Immature natural killer cell (primary cell): Measurements from ENCODE around the gene SRSF9. TPM values are rescaled to one million over a fixed set of nuclear protein-coding genes. Genes with fewer than 3 reads are reported as not detected.
"Not testable (repeated sequence)": the region's sequence is repeated elsewhere in the genome, so short reads cannot be mapped to it uniquely, and the experiment has no call there.

Source experiments
- DNase-seq, 3 donors: peaks; one replicate each; pipeline ENCODE4 v3.0.0; 2022; ENCODE audit warnings: mixed read lengths in 1 of 3
- H3K27ac Mint-ChIP-seq, 6 donors: one replicate each; pipeline ENCODE4 v1.8.0; 2020; ENCODE audit warnings: mixed read lengths in 6 of 6, mild to moderate bottlenecking in 5 of 6, inconsistent platforms in 4 of 6, moderate library complexity in 3 of 6
- H3K27me3 Mint-ChIP-seq, 3 donors: one replicate each; pipeline ENCODE4 v1.8.0; 2020 to 2021; ENCODE audit warnings: low read depth in 3 of 3, mild to moderate bottlenecking in 3 of 3, mixed read lengths in 3 of 3, moderate library complexity in 3 of 3, inconsistent platforms in 1 of 3
- H3K36me3 Mint-ChIP-seq, 3 donors: one replicate each; pipeline ENCODE4 v1.8.0; 2020; ENCODE audit warnings: mixed read lengths in 3 of 3, inconsistent platforms in 2 of 3, mild to moderate bottlenecking in 2 of 3
- H3K4me1 Mint-ChIP-seq, 2 donors: one replicate each; pipeline ENCODE4 v1.8.0; 2020; ENCODE audit warnings: inconsistent platforms in 2 of 2, mild to moderate bottlenecking in 2 of 2, mixed read lengths in 2 of 2, moderate library complexity in 1 of 2
- H3K4me3 Mint-ChIP-seq, 5 donors: one replicate each; pipeline ENCODE4 v1.8.0; 2020; ENCODE audit warnings: mild to moderate bottlenecking in 5 of 5, mixed read lengths in 5 of 5, inconsistent platforms in 3 of 5, moderate library complexity in 3 of 5
- H3K9me3 Mint-ChIP-seq, 6 donors: one replicate each; pipeline ENCODE4 v1.8.0; 2020; ENCODE audit warnings: mild to moderate bottlenecking in 6 of 6, mixed read lengths in 6 of 6, inconsistent platforms in 4 of 6, moderate library complexity in 3 of 6
- polyA plus RNA-seq, 3 donors: library from polyadenylated mRNA; unstranded; fragments of 300-500 nt; fragmentation: Illumina TruSeq; gene quantifications; one replicate each; pipeline ENCODE4 v1.2.3, GENCODE V29; 2021

Gene SRSF9
- polyA plus RNA-seq, 3 donors from 2014 or later = 221 to 292 (median 271) TPM

DNA sequence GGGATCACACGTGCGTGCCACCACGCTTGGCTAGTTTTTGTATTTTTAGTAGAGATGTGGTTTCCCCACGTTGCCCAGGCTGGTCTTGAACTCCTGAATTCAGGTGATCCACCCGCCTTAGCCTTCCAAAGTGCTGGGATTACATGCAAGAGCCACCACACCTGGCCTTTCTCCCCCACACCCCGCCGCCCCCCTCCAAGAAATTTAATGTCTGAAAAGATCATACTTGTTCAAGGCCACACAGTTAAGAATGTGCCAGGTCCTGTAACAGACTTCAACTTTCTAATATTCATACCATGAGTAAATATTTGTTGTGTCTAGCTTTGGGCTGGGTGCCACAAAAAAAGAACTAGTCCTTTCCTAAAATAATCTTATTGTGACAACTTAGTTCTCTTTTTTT lies 14.2 kb downstream of the SRSF9 start:
- H3K4me3 Mint-ChIP-seq = no peak overlapping the region
- no peak for DNase-seq
- no peaks in the 10 kb centered on the region for H3K9me3 Mint-ChIP-seq
- H3K27me3 Mint-ChIP-seq = peaks cover 2 to 7% (median 2%) of the 10 kb centered on the region in 3 donors
- no peak overlapping the region for H3K27ac Mint-ChIP-seq
- peaks cover 0 to 14% of the 10 kb centered on the region in 2 donors for H3K4me1 Mint-ChIP-seq
- peaks cover 4 to 16% (median 10%) of the 10 kb centered on the region in 3 donors for H3K36me3 Mint-ChIP-seq

DNA sequence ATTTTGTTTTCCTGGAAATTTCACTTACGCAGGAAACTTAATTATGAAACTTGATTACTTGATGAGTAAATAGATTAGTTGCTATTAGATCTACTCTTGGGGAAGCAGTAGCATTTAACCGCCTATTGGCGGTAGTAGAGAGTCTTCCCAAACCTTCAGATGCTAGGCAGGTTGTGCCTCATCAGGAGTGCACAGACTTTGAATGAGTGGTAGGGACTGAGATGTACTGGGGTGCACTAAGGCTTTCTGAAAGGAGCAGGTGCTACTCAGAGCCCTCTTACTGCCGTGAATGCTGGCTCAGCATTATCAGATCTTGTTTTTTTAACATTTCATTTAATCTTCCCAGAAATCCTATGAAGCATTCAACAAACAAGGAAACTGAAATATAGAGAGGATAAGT lies 15.6 kb downstream of the SRSF9 start:
- peak overlapping the region in 4 of 6 donors; percentile 7 to 69 (median 64) for H3K27ac Mint-ChIP-seq
- peaks cover 2 to 7% (median 2%) of the 10 kb centered on the region in 3 donors for H3K27me3 Mint-ChIP-seq
- peak in 2 of 3 donors; percentile 35 to 47 for DNase-seq
- no peak overlapping the region for H3K4me3 Mint-ChIP-seq
- peaks cover 0 to 7% (median 5%) of the 10 kb centered on the region in 3 donors for H3K36me3 Mint-ChIP-seq
- peaks cover 3 to 14% of the 10 kb centered on the region in 2 donors for H3K4me1 Mint-ChIP-seq
- H3K9me3 Mint-ChIP-seq = no peaks in the 10 kb centered on the region

DNA sequence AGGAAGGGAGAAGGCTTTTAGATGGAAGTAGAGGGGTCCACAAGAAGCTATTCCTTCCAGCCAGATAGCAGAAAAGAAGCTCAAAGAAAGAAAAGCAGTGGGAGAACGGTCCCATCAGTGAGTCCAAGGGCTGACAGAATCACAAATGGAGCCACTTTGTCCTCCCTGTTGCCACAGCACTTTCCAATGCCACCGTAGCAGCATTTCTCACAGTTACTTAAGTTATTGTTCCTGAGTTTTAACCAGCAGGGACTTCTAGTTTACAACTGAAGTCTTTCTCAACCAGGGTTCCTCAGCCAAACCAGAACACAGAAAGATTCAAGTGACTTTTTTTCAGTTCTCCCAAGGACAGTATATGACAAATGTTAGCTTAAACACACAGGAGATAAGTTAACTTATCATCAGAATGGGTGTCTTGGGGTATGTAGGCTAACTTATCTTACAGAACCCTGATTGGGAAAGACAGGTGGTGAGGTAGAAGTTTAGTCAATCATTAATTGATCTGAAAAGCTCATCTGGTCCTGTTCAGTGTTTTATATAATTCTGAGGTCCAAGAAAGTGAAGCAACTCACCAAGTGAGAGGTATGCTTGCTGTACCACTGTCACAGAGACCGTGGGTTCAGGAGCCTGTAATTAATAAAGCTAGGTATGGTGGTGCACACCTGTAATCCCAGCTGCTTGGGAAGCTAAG lies 16.3 kb downstream of the SRSF9 start:
- no peak for DNase-seq
- no peak overlapping the region for H3K4me3 Mint-ChIP-seq
- peaks cover 5 to 14% of the 10 kb centered on the region in 2 donors for H3K4me1 Mint-ChIP-seq
- H3K9me3 Mint-ChIP-seq = no peaks in the 10 kb centered on the region
- H3K27ac Mint-ChIP-seq = peak overlapping the region in 3 of 6 donors; percentile 33 to 69 (median 68)
- peaks cover 0 to 6% (median 5%) of the 10 kb centered on the region in 3 donors for H3K36me3 Mint-ChIP-seq
- H3K27me3 Mint-ChIP-seq = peaks cover 2 to 5% (median 2%) of the 10 kb centered on the region in 3 donors

DNA sequence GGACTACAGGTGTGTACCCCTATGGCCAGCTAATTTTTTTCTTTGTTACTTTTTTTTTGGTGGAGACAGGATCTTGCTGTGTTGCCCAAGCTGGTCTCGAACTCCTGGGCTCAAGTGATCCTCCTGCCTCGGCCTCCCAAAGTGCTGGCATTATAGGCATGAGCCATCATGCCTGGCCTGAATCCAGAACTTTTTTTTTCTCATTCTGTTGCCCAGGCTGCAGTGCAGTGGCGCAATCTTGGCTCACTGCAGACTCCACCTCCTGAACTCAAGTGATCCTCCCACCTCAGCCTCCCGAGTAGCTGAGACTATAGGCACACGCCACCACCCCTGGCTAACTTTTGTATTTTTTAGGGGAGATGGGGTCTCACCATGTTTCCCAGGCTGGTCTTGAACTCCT lies 17.0 kb downstream of the SRSF9 start:
- not testable (repeated sequence) for H3K4me3 Mint-ChIP-seq, H3K27me3 Mint-ChIP-seq, H3K36me3 Mint-ChIP-seq, H3K9me3 Mint-ChIP-seq, H3K27ac Mint-ChIP-seq, DNase-seq
- H3K4me1 Mint-ChIP-seq = peaks cover 10 to 21% of the 10 kb centered on the region in 2 donors

DNA sequence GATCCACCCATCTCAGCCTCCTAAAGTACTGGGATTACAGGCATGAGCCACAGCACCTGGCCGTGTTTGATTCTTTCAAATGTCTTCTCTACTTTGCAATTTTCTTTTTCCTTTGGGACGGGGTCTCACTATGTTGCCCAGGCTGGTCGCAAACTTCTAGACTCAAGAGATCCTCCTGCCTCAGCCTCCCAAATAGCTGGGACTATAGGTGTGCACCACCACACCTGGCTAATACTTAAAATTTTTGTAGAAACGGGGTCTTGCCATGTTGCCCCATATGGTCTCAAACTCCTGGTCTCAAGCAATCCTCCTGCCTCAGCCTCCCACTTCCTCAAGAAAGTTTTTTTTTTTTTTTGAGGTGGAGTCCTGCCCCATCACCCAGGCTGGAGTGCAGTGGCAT lies 21.6 kb downstream of the SRSF9 start:
- peaks cover 29 to 42% of the 10 kb centered on the region in 2 donors for H3K4me1 Mint-ChIP-seq
- peak overlapping the region; percentile 53 to 99 (median 96) for H3K4me3 Mint-ChIP-seq
- H3K27ac Mint-ChIP-seq = peak overlapping the region in 4 of 6 donors; percentile 97 to 99 (median 98)
- DNase-seq = no peak
- no peaks in the 10 kb centered on the region for H3K9me3 Mint-ChIP-seq
- peaks cover 0 to 9% (median 4%) of the 10 kb centered on the region in 3 donors for H3K36me3 Mint-ChIP-seq
- H3K27me3 Mint-ChIP-seq = peaks cover 6 to 13% (median 6%) of the 10 kb centered on the region in 3 donors

DNA sequence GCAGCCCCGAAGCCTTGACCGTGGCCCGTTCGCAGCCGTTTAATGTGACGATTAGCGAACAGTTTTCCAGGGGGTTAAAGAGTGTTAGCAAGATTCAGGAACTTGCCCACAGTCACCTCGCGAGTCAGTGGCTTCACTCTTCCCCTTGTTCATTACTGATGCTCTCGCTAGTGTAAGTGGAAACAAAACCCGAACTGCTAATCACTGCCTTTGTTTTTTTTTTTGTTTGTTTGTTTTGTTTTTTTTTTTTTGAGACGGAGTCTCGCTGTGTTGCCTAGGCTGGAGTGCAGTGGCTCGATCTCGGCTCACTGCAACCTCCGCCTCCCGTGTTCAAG lies 22.7 kb downstream of the SRSF9 start:
- Mint-ChIP-seq H3K27ac (peak overlapping the region; percentile 94 to 99 (median 98)), H3K27me3 (peaks cover 6 to 13% (median 6%) of the 10 kb centered on the region in 3 donors), H3K4me1 (peaks cover 29 to 42% of the 10 kb centered on the region in 2 donors), H3K4me3 (peak overlapping the region; percentile 96 to 99 (median 98))
- not testable (repeated sequence) for H3K9me3 Mint-ChIP-seq, DNase-seq, H3K36me3 Mint-ChIP-seq

DNA sequence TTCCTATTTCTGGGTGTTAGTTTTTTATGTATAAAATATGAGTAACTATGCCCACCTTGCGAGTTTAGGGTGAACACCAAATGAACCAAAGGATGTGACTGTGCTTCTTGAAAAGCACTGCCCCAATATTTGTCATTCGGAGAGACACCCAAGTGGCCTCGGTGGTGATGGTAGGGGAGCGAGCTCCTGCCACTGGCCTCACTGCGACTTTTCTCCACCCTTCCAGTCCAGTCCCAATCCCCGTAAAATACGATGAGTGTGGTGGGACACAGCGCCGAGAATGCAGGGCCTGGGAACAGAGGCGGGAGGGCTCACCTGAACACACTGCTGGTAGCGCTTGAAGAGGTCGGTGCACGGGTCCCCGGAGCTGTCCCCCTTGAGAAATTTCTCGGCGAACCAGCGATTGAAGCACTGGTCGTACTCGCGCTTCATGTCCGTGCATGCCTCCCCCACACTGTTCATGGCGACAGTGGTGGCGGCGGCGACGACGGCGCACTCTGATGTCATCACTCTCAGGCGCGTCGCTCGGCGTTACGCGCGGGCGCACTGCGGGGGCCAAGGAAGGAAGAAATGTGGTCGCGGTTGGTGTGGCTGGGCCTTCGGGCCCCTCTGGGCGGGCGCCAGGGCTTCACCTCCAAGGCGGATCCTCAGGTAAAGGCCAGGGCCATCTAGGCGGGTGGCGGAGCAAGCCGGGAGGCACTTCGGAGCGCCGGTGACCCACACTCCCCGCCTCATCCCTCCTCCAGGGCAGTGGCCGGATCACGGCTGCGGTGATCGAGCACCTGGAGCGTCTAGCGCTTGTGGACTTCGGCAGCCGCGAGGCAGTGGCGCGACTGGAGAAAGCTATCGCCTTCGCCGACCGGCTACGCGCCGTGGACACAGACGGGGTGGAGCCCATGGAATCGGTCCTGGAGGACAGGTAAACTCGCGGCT lies 23.4 kb downstream of the SRSF9 start, which contains the start of the genes GATC and TRIAP1:
Gene GATC (plus strand): TSS at position 534 of the 933 bp plus-strand sequence. CDS start 37 bp downstream, at position 571.
Gene TRIAP1 (minus strand): TSS at position 474 of the 933 bp plus-strand sequence. CDS start 12 bp downstream, at position 462.
- H3K9me3 Mint-ChIP-seq = no peaks in the 10 kb centered on the region
- DNase-seq = peak; percentile 88 to 89 (median 88)
- peak within 1 kb of the TSS; percentile 94 to 99 (median 98) for H3K27ac Mint-ChIP-seq
- H3K27me3 Mint-ChIP-seq = peaks cover 6 to 13% (median 6%) of the 10 kb centered on the region in 3 donors
- H3K36me3 Mint-ChIP-seq = peaks cover 0 to 11% (median 4%) of the 10 kb centered on the region in 3 donors
- H3K4me3 Mint-ChIP-seq = peak within 1 kb of the TSS; percentile 96 to 99 (median 98)
- peaks cover 29 to 42% of the 10 kb centered on the region in 2 donors for H3K4me1 Mint-ChIP-seq

DNA sequence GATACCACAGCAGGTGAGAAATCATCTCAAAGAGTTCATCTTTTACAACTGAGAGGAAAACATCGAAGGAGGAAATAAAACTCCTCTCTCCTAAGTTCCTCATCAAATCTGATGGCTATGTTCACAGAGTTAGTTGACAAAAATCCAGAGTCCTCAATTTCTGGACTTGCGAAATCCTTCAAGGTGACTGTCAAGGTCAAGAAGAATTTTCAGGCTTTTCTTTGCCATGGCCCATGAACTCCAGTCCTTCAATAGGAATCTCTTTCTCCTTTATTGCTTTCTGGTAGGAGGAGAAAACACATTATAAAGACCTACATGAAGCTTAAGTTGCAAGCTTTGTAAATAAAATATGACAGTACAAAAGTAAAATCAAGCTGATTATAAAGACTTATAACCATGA lies 24.9 kb downstream of the SRSF9 start:
- H3K4me1 Mint-ChIP-seq = peaks cover 38 to 50% of the 10 kb centered on the region in 2 donors
- no peak for DNase-seq
- peaks cover 6 to 13% (median 6%) of the 10 kb centered on the region in 3 donors for H3K27me3 Mint-ChIP-seq
- peaks cover 0 to 11% (median 4%) of the 10 kb centered on the region in 3 donors for H3K36me3 Mint-ChIP-seq
- no peaks in the 10 kb centered on the region for H3K9me3 Mint-ChIP-seq
- H3K4me3 Mint-ChIP-seq = peak overlapping the region; percentile 96 to 99 (median 98)
- H3K27ac Mint-ChIP-seq = peak overlapping the region in 5 of 6 donors; percentile 94 to 99 (median 98)

DNA sequence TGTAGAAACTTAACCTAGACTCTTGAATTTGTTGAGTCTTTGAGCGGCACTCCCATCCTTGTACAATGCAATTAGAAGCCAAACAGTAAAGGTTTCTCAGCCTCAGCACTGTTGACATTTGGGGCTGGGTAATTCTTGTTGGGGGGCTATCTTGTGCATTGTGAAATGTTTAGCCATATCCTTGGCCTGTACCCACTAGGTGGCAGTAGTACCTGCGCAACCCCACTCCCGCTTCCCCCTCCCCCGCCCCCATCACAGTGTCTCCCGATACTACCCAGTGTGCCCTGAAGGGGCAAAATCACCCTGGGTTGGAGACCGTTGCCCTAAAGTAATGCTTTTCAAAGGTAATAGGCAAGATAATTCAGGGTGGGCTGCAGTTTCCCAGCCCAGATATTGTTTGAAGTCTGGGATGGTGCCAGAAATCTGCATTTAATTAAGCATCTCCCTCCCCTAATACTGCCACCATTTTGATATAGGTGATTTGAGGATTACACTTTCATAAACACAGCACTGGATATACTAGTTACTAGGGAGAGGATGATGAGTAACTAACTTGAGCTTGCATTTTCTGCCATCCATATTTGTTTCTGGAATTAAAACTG lies 29.8 kb downstream of the SRSF9 start:
- H3K4me1 Mint-ChIP-seq = peaks cover 30 to 43% of the 10 kb centered on the region in 2 donors
- DNase-seq = peak; percentile 68 to 72 (median 70)
- H3K36me3 Mint-ChIP-seq = peaks cover 0 to 6% (median 0%) of the 10 kb centered on the region in 3 donors
- peak overlapping the region; percentile 44 to 64 (median 52) for H3K4me3 Mint-ChIP-seq
- H3K27ac Mint-ChIP-seq = peak overlapping the region in 5 of 6 donors; percentile 49 to 77 (median 73)
- no peaks in the 10 kb centered on the region for H3K9me3 Mint-ChIP-seq
- H3K27me3 Mint-ChIP-seq = peaks cover 3 to 10% (median 5%) of the 10 kb centered on the region in 3 donors

DNA sequence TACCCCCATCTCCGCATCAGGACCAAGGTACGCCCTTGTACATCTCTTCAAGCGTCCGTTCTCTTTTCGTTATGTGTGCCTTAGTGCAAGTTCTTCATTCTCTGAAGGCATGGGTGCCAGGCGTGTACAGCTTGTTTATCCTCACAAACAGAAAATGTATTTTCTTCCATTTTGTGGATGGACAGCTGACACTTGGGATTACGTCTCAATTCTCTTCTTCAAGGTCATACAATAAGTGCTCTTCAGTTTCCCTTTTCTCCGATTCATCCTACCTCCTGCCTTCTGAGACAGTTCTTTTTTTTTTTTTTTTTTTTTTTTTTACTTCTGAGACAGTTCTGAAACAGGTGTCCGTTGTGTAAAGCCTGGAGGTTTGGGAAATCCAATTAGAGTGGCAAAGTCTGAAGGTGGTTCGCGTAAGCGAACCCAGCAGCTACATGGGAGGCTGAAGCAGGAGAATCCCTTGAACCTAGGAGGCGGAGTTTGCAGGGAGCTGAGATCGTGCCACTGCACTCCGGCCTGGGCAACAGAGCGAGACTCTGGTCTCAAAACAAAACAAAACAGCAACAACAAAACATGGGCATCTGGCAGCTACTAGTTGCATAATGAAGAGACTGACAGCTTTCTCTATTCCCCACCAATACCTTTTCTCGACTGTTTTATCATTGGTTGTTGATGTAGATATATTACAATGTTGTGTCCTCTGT lies 30.9 kb downstream of the SRSF9 start:
- H3K36me3 Mint-ChIP-seq = peaks cover 0 to 3% (median 0%) of the 10 kb centered on the region in 3 donors
- peaks cover 3 to 10% (median 9%) of the 10 kb centered on the region in 3 donors for H3K27me3 Mint-ChIP-seq
- no peak for DNase-seq
- H3K27ac Mint-ChIP-seq = peak overlapping the region; percentile 91 to 98 (median 94)
- peak overlapping the region; percentile 90 to 94 (median 93) for H3K4me3 Mint-ChIP-seq
- H3K9me3 Mint-ChIP-seq = no peaks in the 10 kb centered on the region
- H3K4me1 Mint-ChIP-seq = peaks cover 29 to 33% of the 10 kb centered on the region in 2 donors

DNA sequence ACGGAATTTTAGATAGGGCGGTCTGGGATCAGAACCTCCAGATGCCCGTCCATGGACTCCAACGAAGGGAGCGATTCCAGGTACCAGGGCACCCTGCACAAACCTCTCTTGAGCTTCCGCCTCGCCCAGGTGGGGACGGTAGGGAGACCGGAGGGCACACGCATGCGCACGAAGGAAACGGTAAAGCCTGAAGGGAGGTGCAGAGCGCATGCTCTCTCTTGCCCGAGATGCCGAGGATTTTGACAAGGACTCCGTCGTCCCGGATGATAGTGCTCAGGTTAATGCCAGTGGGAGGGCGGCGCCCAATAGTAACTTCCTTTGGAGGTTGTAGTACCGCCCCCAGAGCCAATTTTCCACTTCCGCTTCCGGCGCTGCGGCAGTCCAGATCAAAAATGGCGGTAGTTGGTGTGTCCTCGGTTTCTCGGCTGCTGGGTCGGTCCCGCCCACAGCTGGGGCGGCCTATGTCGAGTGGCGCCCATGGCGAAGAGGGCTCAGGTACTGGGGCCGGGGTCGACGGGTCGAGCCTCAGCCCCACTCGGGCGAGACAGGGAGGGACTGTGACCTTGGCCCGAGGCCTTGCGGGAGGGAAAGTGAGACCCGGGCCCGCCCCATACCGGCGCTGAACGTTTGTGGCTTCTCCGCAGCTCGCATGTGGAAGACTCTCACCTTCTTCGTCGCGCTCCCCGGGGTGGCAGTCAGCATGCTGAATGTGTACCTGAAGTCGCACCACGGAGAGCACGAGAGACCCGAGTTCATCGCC lies 31.6 kb downstream of the SRSF9 start, which contains the start of gene COX6A1:
Gene COX6A1 (plus strand): TSS at position 379 of the 760 bp plus-strand sequence. CDS start 14 bp downstream, at position 393.
- Mint-ChIP-seq H3K36me3 (peaks cover 0 to 2% (median 0%) of the 10 kb centered on the region in 3 donors), H3K27me3 (peaks cover 6 to 10% (median 9%) of the 10 kb centered on the region in 3 donors), H3K4me3 (peak within 1 kb of the TSS; percentile 90 to 94 (median 93)), H3K9me3 (no peaks in the 10 kb centered on the region), H3K27ac (peak within 1 kb of the TSS; percentile 91 to 98 (median 94)), H3K4me1 (peaks cover 29 to 32% of the 10 kb centered on the region in 2 donors)
- peak; percentile 91 to 93 (median 93) for DNase-seq
